GM13977 (cell line): ENCODE data around the gene SRP68.

Experiments used
- DNase-seq: peaks from one replicate; pipeline ENCODE4 v3.0.0; 2012; ENCODE audit warnings: low spot score
- CTCF ChIP-seq: IDR thresholded peaks from 2 replicates; pipeline ENCODE4 v1.5.1; 2012; ENCODE audit warnings: mild to moderate bottlenecking, control low read depth; ENCODE audit not compliant: insufficient read depth; ENCODE audit errors: extremely low read depth, missing control alignments
- in situ Hi-C: fragments of 300-500 bp; cut with MboI; formaldehyde crosslinking; loops from one replicate; pipeline ENCODE4 v1.12.0; 2022; ENCODE audit warnings: low sequenced_read_pairs, low pct_unique_long_range_greater_than_20kb, mixed read lengths, inconsistent platforms; ENCODE audit not compliant: unreplicated experiment

Gene SRP68

GRCh38 chr17:76097716-76098295, 25.5 kb upstream of the SRP68 start:
- in situ Hi-C loops, result no loop called here

GRCh38 chr17:76095943-76096342, 23.6 kb upstream of the SRP68 start:
- no peak for TF ChIP-seq CTCF
- DNase-seq, result no peak
- in situ Hi-C loops, result no loop called here

More at GRCh38 chr17:76097716-76098295, 25.5 kb upstream of the SRP68 start:
- no peak for DNase-seq
- no peak for TF ChIP-seq CTCF

- in situ Hi-C loops, result no loop called here
- TF ChIP-seq CTCF, result no peak
- DNase-seq, result no peak
Observed at GRCh38 chr17:76094046-76094445, 21.7 kb upstream of the SRP68 start.

DNA sequence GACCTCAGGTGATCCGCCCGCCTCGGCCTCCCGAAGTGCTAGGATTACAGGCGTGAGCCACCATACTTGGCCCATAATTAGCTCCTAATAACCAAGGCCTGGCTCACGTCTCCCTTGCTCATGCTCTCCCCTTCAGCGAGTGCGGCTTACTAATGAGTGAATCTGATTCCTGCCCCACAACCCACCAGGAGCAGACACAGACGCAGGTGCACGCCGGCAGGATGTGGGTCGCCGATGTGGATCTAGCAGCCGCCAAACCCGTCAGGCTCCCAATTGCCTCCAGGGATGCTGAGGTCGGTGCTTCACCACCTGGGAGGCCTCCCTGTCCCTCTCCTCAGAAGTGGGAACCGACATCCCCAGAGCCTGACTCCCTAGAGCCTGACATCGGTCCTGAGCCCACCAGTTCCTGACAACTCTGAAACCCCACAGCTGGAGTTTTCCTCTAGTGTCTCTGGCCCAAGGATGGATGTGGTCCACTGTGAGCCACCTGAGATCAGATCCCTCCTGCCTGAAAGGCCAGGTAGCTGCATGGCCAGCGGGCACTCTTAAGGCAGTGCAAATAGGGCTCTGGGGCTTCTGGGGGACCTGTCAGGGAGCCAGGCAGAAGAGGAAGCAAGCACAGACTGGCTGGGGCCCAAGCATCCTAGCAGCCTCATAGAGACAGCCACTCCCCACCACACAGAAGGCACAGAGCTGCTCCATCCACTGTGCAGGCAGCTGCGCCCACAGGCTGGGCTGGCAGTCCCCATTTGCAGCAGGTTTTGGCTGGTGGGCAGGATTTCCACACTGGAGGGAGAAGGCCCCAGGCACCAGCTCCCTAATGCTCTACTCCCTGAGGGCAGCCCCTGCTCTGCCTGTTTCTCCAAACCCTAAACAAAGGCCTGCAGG, 20.5 kb upstream of the SRP68 start:
- no peak for DNase-seq
- no peak for TF ChIP-seq CTCF
- in situ Hi-C loops, result no loop called here

- no peak for DNase-seq
- in situ Hi-C loops, result no loop called here
- no peak for TF ChIP-seq CTCF
Observed at GRCh38 chr17:76091526-76092286, 19.4 kb upstream of the SRP68 start.

- in situ Hi-C loops, result no loop called here
- no peak for TF ChIP-seq CTCF
- no peak for DNase-seq
Observed at GRCh38 chr17:76090517-76091129, 18.3 kb upstream of the SRP68 start.
